Neuronal stem cell (in vitro differentiated cells): Measurements from ENCODE around the gene CNTNAP1.

Source experiments
- DNase-seq: peaks from one replicate; pipeline ENCODE4 v3.0.0-alpha.2; 2013; ENCODE audit warnings: low spot score
- H2AFZ ChIP-seq: one replicate; pipeline ENCODE4 v1.6.1; 2013; ENCODE audit warnings: mild to moderate bottlenecking, low read length, inconsistent platforms
- H2AK5ac ChIP-seq: 2 replicates; pipeline ENCODE4 v1.6.1; 2013; ENCODE audit warnings: low read depth, mild to moderate bottlenecking, inconsistent platforms, low read length, moderate library complexity, mixed read lengths
- H2BK120ac ChIP-seq: 2 replicates; pipeline ENCODE4 v1.6.1; 2013; ENCODE audit warnings: low read depth, mild to moderate bottlenecking, inconsistent platforms, low read length, moderate library complexity, mixed read lengths
- H2BK12ac ChIP-seq: one replicate; pipeline ENCODE4 v1.6.1; 2013; ENCODE audit warnings: low read length, inconsistent platforms
- H2BK15ac ChIP-seq: 2 replicates; pipeline ENCODE4 v1.6.1; 2013; ENCODE audit warnings: mild to moderate bottlenecking, low read length, inconsistent platforms, mixed read lengths
- H2BK5ac ChIP-seq: one replicate; pipeline ENCODE4 v1.6.1; 2013; ENCODE audit warnings: inconsistent platforms, mild to moderate bottlenecking, low read length, moderate library complexity
- H3K14ac ChIP-seq: one replicate; pipeline ENCODE4 v1.6.1; 2013; ENCODE audit warnings: low read length, inconsistent platforms
- H3K18ac ChIP-seq: 2 replicates; pipeline ENCODE4 v1.6.1; 2013; ENCODE audit warnings: low read length, inconsistent platforms
- H3K23ac ChIP-seq: 2 replicates; pipeline ENCODE4 v1.6.1; 2013; ENCODE audit warnings: low read depth, mild to moderate bottlenecking, mixed read lengths, low read length, inconsistent platforms; ENCODE audit not compliant: poor library complexity
- H3K27ac ChIP-seq: replicated peaks from 3 replicates; pipeline ENCODE4 v1.5.1; 2013; ENCODE audit warnings: low read length, inconsistent platforms
- H3K27me3 ChIP-seq, 3 experiments: 2 replicates each; pipeline ENCODE4 v1.6.1; 2013; ENCODE audit warnings: low read length in 3 of 3, mild to moderate bottlenecking in 2 of 3, inconsistent platforms in 1 of 3, low read depth in 1 of 3, mixed read lengths in 1 of 3, moderate library complexity in 1 of 3; ENCODE audit not compliant: control insufficient read depth in 3 of 3, insufficient read depth in 3 of 3
- H3K36me3 ChIP-seq, 2 donors: replicated peaks in 1 of 2; 2 replicates each; pipeline ENCODE4 v1.6.1; 2013; ENCODE audit warnings: low read length in 2 of 2; ENCODE audit not compliant: control insufficient read depth in 2 of 2, insufficient read depth in 2 of 2
- H3K4ac ChIP-seq: 2 replicates; pipeline ENCODE4 v1.6.1; 2013; ENCODE audit warnings: inconsistent platforms, mild to moderate bottlenecking, low read length, moderate library complexity
- H3K4me1 ChIP-seq, 2 donors: 1 replicate in 1 of 2; 2 replicates in 1 of 2; pipeline ENCODE4 v1.6.1; 2013; ENCODE audit warnings: low read length in 2 of 2, low read depth in 1 of 2; ENCODE audit not compliant: control insufficient read depth in 2 of 2, insufficient read depth in 1 of 2
- H3K4me2 ChIP-seq: one replicate; pipeline ENCODE4 v1.6.1; 2013; ENCODE audit warnings: mild to moderate bottlenecking, low read length, inconsistent platforms; ENCODE audit not compliant: insufficient read depth, poor library complexity, severe bottlenecking
- H3K4me3 ChIP-seq, 2 donors: 2 replicates each; pipeline ENCODE4 v1.5.1; 2013; ENCODE audit warnings: low read length in 2 of 2, mild to moderate bottlenecking in 2 of 2, inconsistent platforms in 1 of 2, moderate library complexity in 1 of 2
- H3K79me1 ChIP-seq: one replicate; pipeline ENCODE4 v1.6.1; 2013; ENCODE audit warnings: low read depth, mild to moderate bottlenecking, inconsistent platforms, low read length, moderate library complexity
- H3K9ac ChIP-seq: one replicate; pipeline ENCODE4 v1.6.1; 2013; ENCODE audit warnings: mild to moderate bottlenecking, low read depth, low read length, inconsistent platforms; ENCODE audit not compliant: poor library complexity
- H3K9me3 ChIP-seq, 2 donors: replicated peaks in 1 of 2; 2 replicates each; pipeline versions ENCODE3 to v1.6.1; 2013; ENCODE audit warnings: low read length in 2 of 2, mild to moderate bottlenecking in 2 of 2, inconsistent platforms in 1 of 2, low read depth in 1 of 2, mixed read lengths in 1 of 2, moderate library complexity in 1 of 2; ENCODE audit not compliant: control insufficient read depth in 2 of 2, insufficient read depth in 1 of 2
- H4K8ac ChIP-seq: one replicate; pipeline ENCODE4 v1.6.1; 2013; ENCODE audit warnings: low read depth, mild to moderate bottlenecking, inconsistent platforms, low read length, moderate library complexity
- H4K91ac ChIP-seq: one replicate; pipeline ENCODE4 v1.6.1; 2013; ENCODE audit warnings: low read length, low read depth, mild to moderate bottlenecking, inconsistent platforms; ENCODE audit not compliant: poor library complexity
- WGBS, 2 donors: extraction: QIAGEN DNeasy Blood & Tissue Kit; methylation state at CpG; one replicate each; pipeline ENCODE4 v1.1.7; 2013; ENCODE audit warnings: missing lambda C conversion rate in 2 of 2, mixed read lengths in 1 of 2; ENCODE audit not compliant: insufficient read length in 2 of 2, insufficient replicate concordance in 1 of 2; ENCODE audit errors: extremely low coverage in 2 of 2; 5-methylcytosine and 5-hydroxymethylcytosine counted together

CNTNAP1 gene

DNA sequence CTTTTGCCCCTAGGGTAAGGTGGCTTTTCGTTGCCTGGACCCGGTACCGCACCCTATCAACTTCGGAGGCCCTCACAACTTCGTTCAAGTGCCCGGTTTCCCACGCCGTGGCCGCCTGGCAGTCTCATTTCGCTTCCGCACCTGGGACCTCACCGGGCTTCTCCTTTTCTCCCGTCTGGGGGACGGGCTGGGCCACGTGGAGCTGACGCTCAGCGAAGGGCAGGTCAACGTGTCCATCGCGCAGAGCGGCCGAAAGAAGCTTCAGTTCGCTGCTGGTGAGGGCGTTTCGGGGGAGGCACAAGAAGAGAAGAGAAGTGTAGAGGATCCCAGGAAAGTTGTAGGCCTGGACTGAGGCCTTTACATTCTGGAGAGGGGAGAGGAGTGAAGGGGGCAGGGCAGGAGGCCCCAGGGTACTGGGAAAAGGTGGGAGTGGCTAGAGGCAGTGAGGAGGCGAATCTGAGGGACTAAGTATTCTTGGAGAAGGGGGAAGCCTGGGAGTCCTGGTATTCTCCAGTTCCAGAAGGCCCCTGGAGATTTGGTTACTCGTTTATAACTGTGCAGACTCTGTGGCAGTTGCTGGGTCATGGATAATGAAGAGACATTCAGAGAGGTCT is 5.5 kb downstream of the CNTNAP1 start:
- peaks cover 0 to 3% (median 0%) of the 10 kb centered on the region in 3 experiments for H3K27me3 ChIP-seq
- H2BK15ac ChIP-seq, result no peak overlapping the region
- no peak overlapping the region for H3K27ac ChIP-seq
- peaks cover 4 to 6% of the 10 kb centered on the region in 2 donors for H3K4me1 ChIP-seq
- no peak overlapping the region for H3K14ac ChIP-seq
- peak overlapping the region; percentile 43 for H2BK5ac ChIP-seq
- peaks cover 1% of the 10 kb centered on the region for H3K79me1 ChIP-seq
- H2BK12ac ChIP-seq, result no peak overlapping the region
- peak overlapping the region; percentile 27 for H3K23ac ChIP-seq
- WGBS, 2 donors, result no CpG with 5 or more reads among the region's 27 CpGs
- no peak overlapping the region for H4K91ac ChIP-seq
- H3K4me3 ChIP-seq, result no peak overlapping the region
- no peak overlapping the region for H3K9ac ChIP-seq
- no peak for DNase-seq
- no peak overlapping the region for H3K18ac ChIP-seq
- peaks cover 0 to 2% of the 10 kb centered on the region in 2 donors for H3K9me3 ChIP-seq
- no peak overlapping the region for H2AFZ ChIP-seq
- no peak overlapping the region for H3K4me2 ChIP-seq
- H3K4ac ChIP-seq, result no peak overlapping the region
- H3K36me3 ChIP-seq, result peaks cover 37 to 87% of the 10 kb centered on the region in 2 donors
- H4K8ac ChIP-seq, result no peak overlapping the region
- H2AK5ac ChIP-seq, result no peak overlapping the region
- no peak overlapping the region for H2BK120ac ChIP-seq

DNA sequence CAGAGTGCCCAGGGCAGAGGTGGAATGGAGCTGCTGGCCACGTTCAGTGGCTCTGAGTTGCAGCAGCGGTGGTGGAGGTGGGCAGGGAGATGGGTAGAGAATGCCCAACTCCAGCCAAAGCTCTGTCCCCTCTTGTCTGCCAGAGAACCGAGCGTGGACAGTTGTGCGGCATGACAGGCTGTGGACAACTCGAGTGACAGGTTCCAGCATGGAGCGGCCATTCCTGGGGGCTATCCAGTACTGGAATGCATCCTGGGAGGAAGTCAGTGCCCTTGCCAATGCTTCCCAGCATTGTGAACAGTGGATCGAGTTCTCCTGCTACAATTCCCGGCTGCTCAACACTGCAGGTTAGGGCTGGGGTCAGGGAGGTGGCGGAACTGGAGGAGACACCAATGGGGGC is 8.3 kb downstream of the CNTNAP1 start:
- Histone ChIP-seq H3K27ac (no peak overlapping the region), H4K91ac (no peak overlapping the region), H3K9me3 (peaks cover 0 to 2% of the 10 kb centered on the region in 2 donors), H3K79me1 (no peaks in the 10 kb centered on the region), H3K4me3 (no peak overlapping the region), H3K9ac (no peak overlapping the region), H3K27me3 (no peaks in the 10 kb centered on the region), H3K36me3 (peaks cover 41 to 97% of the 10 kb centered on the region in 2 donors), H4K8ac (no peak overlapping the region), H3K4ac (no peak overlapping the region), H3K4me2 (no peak overlapping the region), H2BK12ac (no peak overlapping the region), H3K18ac (no peak overlapping the region), H2BK120ac (no peak overlapping the region), H2BK5ac (no peak overlapping the region), H3K23ac (no peak overlapping the region), H2BK15ac (no peak overlapping the region), H3K4me1 (peaks cover 0 to 5% of the 10 kb centered on the region in 2 donors), H2AK5ac (no peak overlapping the region), H3K14ac (no peak overlapping the region), H2AFZ (no peak overlapping the region)
- no peak for DNase-seq
- no CpG with 5 or more reads among the region's 10 CpGs for WGBS, 2 donors

GRCh38 chr17:42691021-42691545 is 8.8 kb downstream of the CNTNAP1 start:
- no peak overlapping the region for H3K18ac ChIP-seq
- no peak for DNase-seq
- H2BK5ac ChIP-seq, result no peak overlapping the region
- peaks cover 0 to 5% of the 10 kb centered on the region in 2 donors for H3K4me1 ChIP-seq
- H2AK5ac ChIP-seq, result no peak overlapping the region
- H2BK12ac ChIP-seq, result no peak overlapping the region
- no peak overlapping the region for H3K4me2 ChIP-seq
- no peak overlapping the region for H2BK120ac ChIP-seq
- no CpG with 5 or more reads among the region's 12 CpGs for WGBS, 2 donors
- peaks cover 0 to 2% of the 10 kb centered on the region in 2 donors for H3K9me3 ChIP-seq
- H3K27me3 ChIP-seq, result no peaks in the 10 kb centered on the region
- no peak overlapping the region for H3K4me3 ChIP-seq
- H3K9ac ChIP-seq, result peak overlapping the region; percentile 63
- H3K36me3 ChIP-seq, result peaks cover 40 to 97% of the 10 kb centered on the region in 2 donors
- H3K14ac ChIP-seq, result no peak overlapping the region
- no peak overlapping the region for H3K4ac ChIP-seq
- H3K23ac ChIP-seq, result no peak overlapping the region
- no peak overlapping the region for H4K8ac ChIP-seq
- no peak overlapping the region for H2BK15ac ChIP-seq
- H3K79me1 ChIP-seq, result no peaks in the 10 kb centered on the region
- no peak overlapping the region for H4K91ac ChIP-seq
- H3K27ac ChIP-seq, result peak overlapping the region; percentile 17
- no peak overlapping the region for H2AFZ ChIP-seq

DNA sequence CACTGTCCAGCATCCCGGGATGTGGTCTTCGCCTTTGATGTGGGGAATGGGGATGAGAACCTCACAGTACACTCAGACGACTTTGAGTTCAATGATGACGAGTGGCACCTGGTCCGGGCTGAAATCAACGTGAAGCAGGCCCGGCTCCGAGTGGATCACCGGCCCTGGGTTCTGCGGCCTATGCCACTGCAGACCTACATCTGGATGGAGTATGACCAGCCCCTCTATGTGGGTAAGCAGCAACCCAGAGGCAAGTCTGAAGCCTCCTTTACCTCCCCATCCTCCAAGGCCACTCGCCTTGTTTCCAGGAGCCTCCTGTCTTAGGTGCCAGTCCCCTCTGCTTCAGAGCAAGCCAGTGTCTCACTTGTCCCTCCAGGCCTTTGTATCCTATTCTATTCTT is 10.2 kb downstream of the CNTNAP1 start:
- Histone ChIP-seq H3K36me3 (peaks cover 39 to 96% of the 10 kb centered on the region in 2 donors), H2BK5ac (no peak overlapping the region), H3K14ac (no peak overlapping the region), H3K4me1 (peaks cover 0 to 5% of the 10 kb centered on the region in 2 donors), H3K9me3 (peaks cover 0 to 2% of the 10 kb centered on the region in 2 donors), H2AFZ (no peak overlapping the region), H3K4me2 (no peak overlapping the region), H3K27ac (no peak overlapping the region), H4K8ac (no peak overlapping the region), H3K27me3 (no peaks in the 10 kb centered on the region), H2AK5ac (no peak overlapping the region), H3K4ac (no peak overlapping the region), H2BK15ac (no peak overlapping the region), H3K9ac (no peak overlapping the region), H3K79me1 (no peaks in the 10 kb centered on the region), H2BK12ac (no peak overlapping the region), H2BK120ac (no peak overlapping the region), H3K4me3 (no peak overlapping the region), H3K18ac (no peak overlapping the region), H4K91ac (no peak overlapping the region), H3K23ac (no peak overlapping the region)
- DNase-seq, result no peak
- WGBS, 2 donors, result no CpG with 5 or more reads among the region's 11 CpGs
